ENCODE results near the gene SSRP1. TPM values are rescaled to one million over a fixed set of nuclear protein-coding genes. Genes with fewer than 3 reads are reported as not detected.
A peak's percentile ranks its signal among the peaks of the same experiment; 100 is the strongest.

The SSRP1 gene
- total RNA-seq, 1 experiment from 2014 or later, result 173 TPM

- Histone ChIP-seq H3K36me3 (ENCODE audit: control insufficient read depth, insufficient read depth, low read length) (peaks cover 11% of the 10 kb centered on the region; the same call in 1 of the 2 replicates), H3K9me3 (ENCODE audit: control insufficient read depth, insufficient read depth, low read depth, low read length) (no peaks in the 10 kb centered on the region), H3K4me1 (ENCODE audit: control insufficient read depth, insufficient read depth, low read length) (peaks cover 39% of the 10 kb centered on the region), H3K4me3 (ENCODE audit: low read depth in 2 of 2, low read length in 2 of 2) (peak within 1 kb of the TSS; percentile 71 to 77), H3K27me3 (ENCODE audit: control insufficient read depth, insufficient read depth, low read length) (no peaks in the 10 kb centered on the region), H3K27ac (ENCODE audit: low read length) (peak within 1 kb of the TSS; percentile 95)
- intact Hi-C loops (cut with micrococcal nuclease; ENCODE audit: unreplicated experiment) (no loop called here), in situ Hi-C loops (cut with HindIII; ENCODE audit: low pct_unique_long_range_greater_than_20kb, low sequenced_read_pairs) (no loop called here)
- ATAC-seq, result peak; percentile 87
- TSS peak; percentile 85 for BruUV-seq (replicated peaks)
- DNase-seq (ENCODE audit: low read depth, low spot score), result no peak
- POLR2A ChIA-PET, result interaction anchor here (0.6 to 0.8 kb wide), 2 partner anchors 9 to 10 kb away, joined by 3 to 4 read pairs; no protein-coding TSS in a partner anchor
- CTCF ChIA-PET, result interaction anchor here (0.5 to 0.6 kb wide), 2 partner anchors 9 to 319 kb away, joined by 4 read pairs; no protein-coding TSS in a partner anchor
- TF ChIP-seq SIN3A (IDR thresholded peaks at IDR 0.05; ENCODE audit: borderline replicate concordance, insufficient read depth, low read depth, low read length) (no peak), TCF7L2 (IDR thresholded peaks at IDR 0.05; ENCODE audit: low read depth, low read length) (peak; percentile 40; the same call in 1 of the 2 replicates), CTCF (IDR thresholded peaks at IDR 0.05) (no peak), POLR2AphosphoS5 (IDR thresholded peaks at IDR 0.05; ENCODE audit: low read depth, low read length) (peak; percentile 74), REST (IDR thresholded peaks at IDR 0.05; ENCODE audit: insufficient read depth in 1 of 2, low read depth in 2 of 2, low read length in 1 of 2) (no peak)
Observed at GRCh38 chr11:57324886-57325734, 10.6 kb downstream of the SSRP1 start, which contains the start of gene TNKS1BP1. Gene TNKS1BP1 (minus strand): TSS chr11:57324952. CDS start chr11:57321885, 3,067 bp downstream.

GRCh38 chr11:57324154-57324885 is 11.4 kb downstream of the SSRP1 start:
- Histone ChIP-seq H3K27ac (ENCODE audit: low read length) (peak overlapping the region; percentile 86), H3K4me3 (ENCODE audit: low read depth in 2 of 2, low read length in 2 of 2) (peak overlapping the region; percentile 71 to 77), H3K4me1 (ENCODE audit: control insufficient read depth, insufficient read depth, low read length) (peaks cover 39% of the 10 kb centered on the region), H3K9me3 (ENCODE audit: control insufficient read depth, insufficient read depth, low read depth, low read length) (no peaks in the 10 kb centered on the region), H3K36me3 (ENCODE audit: control insufficient read depth, insufficient read depth, low read length) (peaks cover 11% of the 10 kb centered on the region; the same call in 1 of the 2 replicates), H3K27me3 (ENCODE audit: control insufficient read depth, insufficient read depth, low read length) (no peaks in the 10 kb centered on the region)
- peak; percentile 23; the same call in 1 of the 2 replicates for ATAC-seq
- POLR2A ChIA-PET, result no interaction called here
- intact Hi-C loops (cut with micrococcal nuclease; ENCODE audit: unreplicated experiment) (no loop called here), in situ Hi-C loops (cut with HindIII; ENCODE audit: low pct_unique_long_range_greater_than_20kb, low sequenced_read_pairs) (no loop called here)
- BruUV-seq (replicated peaks), result no TSS peak
- DNase-seq (ENCODE audit: low read depth, low spot score), result no peak
- CTCF ChIA-PET, result no interaction called here
- TF ChIP-seq CTCF (IDR thresholded peaks at IDR 0.05), result no peak
- no peak for TF ChIP-seq REST (IDR thresholded peaks at IDR 0.05; ENCODE audit: insufficient read depth in 1 of 2, low read depth in 2 of 2, low read length in 1 of 2)
- no peak for TF ChIP-seq SIN3A (IDR thresholded peaks at IDR 0.05; ENCODE audit: borderline replicate concordance, insufficient read depth, low read depth, low read length)
- TF ChIP-seq POLR2AphosphoS5 (IDR thresholded peaks at IDR 0.05; ENCODE audit: low read depth, low read length), result no peak
- no peak for TF ChIP-seq TCF7L2 (IDR thresholded peaks at IDR 0.05; ENCODE audit: low read depth, low read length)
